Glomerular visceral epithelial cell (primary cell): ENCODE results near the gene NECTIN2.
A peak's percentile ranks its signal among the peaks of the same experiment; 100 is the strongest.
"Not testable (repeated sequence)": the region's sequence is repeated elsewhere in the genome, so short reads cannot be mapped to it uniquely, and the experiment has no call there.

Source experiments
- DNase-seq: peaks from one replicate; pipeline ENCODE4 v3.0.0-alpha.2; 2016; ENCODE audit errors: extremely low spot score

The NECTIN2 gene

DNA sequence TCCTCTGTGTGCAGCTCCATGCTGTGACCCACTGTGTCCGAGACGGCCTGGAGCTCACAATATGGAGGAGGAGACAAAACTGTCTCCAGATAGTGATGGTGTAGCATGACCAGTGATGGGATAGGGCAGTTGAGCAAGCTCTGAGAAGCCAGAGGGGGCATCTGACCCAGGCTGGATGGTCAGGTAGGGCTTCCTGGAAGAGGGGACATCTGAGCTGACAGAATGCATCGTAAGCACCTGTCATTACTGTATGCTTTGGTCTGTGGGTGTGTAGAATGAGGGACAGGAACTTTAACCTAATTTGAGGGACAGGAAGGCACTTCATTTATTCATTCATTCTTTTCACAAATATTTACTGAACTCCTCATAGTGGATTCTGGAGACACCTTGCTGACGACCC, 38.5 kb downstream of the NECTIN2 start:
- DNase-seq = no peak

DNA sequence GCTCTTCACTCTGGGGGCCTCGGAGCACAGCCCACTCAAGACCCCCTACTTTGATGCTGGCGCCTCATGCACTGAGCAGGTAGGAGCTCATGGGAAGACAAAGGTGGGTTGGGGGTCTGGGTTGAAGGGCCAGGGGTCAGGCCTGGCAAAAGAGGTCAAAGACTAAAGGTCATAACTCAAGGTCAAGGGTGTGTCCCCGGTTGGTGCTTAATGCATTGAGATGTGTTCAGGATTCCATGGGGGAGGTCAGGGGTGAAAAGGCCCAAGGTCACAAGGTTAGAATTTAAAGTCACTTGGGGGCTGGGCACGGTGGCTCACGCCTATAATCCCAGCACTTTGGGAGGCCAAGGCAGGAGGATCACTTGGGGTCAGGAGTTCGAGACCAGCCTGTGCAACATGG, 40.0 kb downstream of the NECTIN2 start:
- DNase-seq = no peak

DNA sequence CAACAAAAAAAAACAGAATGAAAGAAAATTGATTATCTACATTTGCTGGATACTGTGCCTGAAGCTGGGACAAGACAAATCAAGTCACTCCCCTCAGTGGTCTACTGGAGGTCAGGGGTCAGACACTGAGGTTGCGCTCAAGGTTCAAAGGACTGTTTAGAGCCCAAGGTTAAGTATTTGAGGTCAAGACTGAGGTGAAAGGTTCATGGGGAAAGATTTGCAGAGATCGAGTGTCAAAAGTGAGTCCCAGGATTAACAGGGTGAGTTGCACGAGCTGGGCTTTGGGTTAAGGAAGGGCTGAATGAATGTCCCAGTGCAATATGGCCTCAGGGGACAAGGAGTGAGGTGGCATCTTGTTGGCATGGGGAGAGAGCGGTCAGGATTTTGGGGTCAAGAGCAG, 41.6 kb downstream of the NECTIN2 start:
- no peak for DNase-seq

DNA sequence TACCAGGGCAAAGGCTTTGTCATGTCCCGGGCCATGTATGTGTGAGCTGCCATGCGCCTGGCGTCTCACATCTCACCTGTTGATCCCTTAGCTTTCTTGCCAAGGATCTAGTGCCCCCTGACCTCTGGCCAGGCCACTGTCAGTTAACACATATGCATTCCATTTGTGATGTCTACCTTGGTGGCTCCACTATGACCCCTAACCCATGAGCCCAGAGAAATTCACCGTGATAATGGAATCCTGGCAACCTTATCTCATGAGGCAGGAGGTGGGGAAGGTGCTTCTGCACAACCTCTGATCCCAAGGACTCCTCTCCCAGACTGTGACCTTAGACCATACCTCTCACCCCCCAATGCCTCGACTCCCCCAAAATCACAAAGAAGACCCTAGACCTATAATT, 42.2 kb downstream of the NECTIN2 start:
- not testable (repeated sequence) for DNase-seq

DNA sequence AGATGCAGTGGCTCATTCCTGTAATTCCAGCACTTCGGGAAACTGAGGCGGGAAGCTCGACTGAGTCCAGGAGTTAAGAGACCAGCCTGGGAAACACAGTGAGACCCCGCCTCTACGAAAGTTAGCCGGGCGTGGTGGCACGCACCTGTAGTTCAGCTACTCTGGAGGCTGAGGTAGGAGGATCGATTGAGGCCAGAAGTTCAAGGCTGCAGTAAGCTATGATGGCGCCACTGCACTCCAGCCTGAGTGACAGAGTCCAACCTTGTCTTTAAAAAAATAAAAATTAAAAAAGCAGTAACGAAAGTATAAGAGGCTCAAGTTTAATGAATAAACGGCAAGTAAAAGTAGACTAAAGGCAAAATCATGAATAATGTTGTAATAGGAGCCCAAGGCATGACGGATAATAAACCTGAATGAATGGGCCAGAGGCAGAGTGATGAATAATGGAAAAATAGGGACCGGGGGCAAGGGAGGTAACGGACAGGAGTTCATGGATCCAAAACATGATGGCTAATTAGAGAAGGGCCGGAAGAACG, 43.8 kb downstream of the NECTIN2 start:
- DNase-seq = no peak

DNA sequence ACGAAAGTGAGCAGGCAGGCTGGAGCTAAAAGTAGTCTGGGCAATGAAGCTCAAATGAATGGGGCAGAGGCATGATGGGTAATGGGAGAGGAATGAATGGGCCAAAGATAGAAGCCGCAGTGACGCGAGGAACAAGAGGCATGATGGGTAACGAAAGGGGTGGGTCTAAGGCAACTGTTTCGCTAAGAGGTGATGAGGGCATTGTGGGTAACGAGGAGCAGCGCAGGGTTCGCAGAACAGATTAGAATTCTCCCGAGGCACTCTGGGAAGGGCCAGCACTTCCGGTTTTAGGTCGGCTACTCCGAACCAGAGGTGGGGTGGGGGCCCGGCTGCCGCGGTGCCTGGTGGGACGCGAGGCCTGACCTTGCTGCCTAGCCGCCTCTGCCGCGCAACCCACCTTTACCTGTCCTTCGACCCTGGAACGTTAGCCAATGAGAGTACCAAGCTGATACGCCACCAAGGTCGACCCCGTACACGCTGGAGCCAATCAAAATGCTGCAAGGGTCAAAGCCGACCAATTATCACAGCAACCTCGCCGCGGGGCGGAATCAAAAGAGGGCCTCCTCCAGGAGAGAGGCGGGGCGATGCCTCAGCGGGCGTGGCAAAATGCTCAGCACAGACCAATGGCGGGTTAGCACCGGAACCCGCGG, 44.4 kb downstream of the NECTIN2 start:
- DNase-seq = peak; percentile 100

DNA sequence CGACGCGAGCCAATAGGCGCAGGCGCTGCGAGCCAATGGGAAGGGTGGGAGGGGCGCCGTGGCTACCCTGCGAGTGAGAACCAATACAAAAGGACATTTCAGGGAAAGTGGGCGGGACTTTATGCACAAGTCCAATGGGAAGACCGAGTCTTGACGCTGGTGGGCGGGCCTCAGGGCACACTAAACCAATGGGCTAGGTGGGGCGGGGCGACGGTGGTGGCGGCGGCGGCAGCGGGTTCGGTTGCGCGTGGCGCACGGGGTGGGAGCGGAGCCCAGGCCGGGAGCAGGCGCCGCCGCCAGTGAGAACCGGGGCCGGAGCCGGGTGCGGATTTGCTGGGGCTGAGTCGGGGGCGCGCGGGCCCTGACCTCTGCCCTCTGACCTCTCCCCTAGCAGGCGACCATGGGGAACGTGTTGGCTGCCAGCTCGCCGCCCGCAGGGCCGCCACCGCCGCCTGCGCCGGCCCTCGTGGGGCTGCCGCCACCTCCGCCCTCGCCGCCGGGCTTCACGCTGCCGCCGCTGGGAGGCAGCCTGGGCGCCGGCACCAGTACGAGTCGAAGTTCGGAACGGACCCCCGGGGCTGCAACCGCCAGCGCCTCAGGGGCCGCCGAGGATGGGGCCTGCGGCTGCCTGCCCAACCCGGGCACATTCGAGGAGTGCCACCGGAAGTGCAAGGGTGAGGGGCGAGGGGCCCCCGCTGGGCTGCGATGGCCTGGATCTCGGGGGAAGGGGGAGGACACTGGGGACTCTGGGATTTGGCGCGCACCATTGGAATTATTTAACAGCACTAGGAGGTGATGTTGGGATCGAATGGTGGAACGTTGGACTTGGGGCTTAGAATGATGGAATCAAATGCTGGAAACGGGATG, 45.2 kb downstream of the NECTIN2 start, which contains the start of gene TOMM40:
TSS of gene TOMM40 (plus strand) at position 239 of the 867 bp plus-strand sequence. CDS start at position 401, 162 bp downstream.
- DNase-seq = no peak

DNA sequence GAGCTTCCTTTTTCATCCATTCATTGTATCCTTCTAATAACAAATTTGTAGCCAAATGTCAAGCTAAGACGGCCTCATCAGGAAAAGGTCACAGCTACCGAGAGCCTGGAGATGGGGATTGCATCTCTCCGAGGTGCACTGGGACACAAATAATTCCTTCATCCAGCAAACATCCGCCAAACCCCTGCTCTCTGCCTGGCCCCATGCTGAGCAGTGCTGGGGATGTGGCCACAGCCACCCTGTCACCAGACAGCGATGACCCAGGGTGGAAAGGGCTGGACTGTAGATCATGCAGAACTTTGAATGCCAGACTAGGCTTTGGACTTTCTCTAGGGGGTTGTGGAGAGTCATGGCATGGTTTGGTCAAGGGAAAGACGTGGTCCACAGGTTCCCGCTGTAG, 46.8 kb downstream of the NECTIN2 start:
- no peak for DNase-seq

DNA sequence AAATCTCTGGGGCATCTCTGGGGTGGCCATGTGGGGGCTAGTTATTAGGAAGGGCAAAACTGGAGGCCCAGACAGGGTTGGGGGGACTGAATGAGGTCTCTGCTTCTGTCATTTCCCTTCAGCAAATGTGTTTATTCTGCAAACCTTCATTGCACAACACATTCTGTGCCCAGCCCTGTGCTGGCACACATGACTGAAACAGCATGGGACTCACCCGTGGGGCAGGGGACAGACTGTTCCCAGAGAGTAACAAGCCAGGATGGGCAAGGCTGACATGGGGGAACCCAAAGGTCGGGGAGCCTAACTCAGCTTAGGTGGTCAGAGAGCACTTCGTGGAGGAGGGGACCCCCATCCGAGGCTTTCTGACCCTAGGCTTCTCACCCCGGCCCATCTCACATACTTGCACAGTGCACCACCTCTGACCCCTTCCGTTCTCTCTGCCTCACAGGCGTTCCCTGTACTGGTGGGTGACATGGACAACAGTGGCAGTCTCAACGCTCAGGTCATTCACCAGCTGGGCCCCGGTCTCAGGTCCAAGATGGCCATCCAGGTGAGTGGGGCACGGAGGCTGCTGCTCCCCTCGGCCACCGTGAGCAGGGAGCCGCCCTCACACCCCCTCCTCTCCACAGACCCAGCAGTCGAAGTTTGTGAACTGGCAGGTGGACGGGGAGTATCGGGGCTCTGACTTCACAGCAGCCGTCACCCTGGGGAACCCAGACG, 47.4 kb downstream of the NECTIN2 start:
- no peak for DNase-seq

DNA sequence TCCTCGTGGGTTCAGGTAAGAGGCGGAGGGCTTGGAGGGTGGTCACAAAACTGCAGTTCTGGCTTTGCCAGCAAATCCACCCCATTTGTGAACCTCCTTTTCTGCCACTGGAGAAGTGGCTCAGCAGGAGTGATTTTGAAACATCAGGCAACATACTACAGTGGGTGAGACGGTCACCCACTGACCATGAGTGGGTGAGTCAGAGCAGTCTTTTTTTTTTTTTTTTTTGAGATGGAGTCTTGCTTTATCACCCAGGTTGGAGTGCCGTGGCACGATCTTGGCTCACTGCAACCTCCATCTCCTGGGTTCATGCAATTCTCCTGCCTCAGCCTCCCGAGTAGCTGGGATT, 47.9 kb downstream of the NECTIN2 start:
- no peak for DNase-seq

DNA sequence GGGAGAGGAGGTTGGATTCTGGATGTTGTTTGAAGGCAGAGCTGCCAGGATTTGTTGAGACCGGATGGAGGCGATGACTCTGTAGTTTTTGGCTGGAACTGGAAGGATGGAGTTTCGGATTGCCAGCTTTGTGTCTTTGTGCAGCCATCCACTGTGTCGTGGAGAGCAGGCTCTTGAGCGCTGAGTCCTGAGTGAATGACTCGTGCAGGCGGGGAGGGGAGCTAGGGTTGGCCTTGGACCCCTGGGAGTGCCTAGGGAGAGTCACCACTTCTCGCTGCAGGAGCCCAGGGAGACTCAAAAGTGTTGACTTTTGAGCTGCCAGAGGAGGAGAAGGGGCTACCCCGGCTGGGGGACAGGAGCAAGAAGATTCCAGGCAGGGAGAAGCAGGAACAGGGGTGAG, 48.8 kb downstream of the NECTIN2 start:
- no peak for DNase-seq

DNA sequence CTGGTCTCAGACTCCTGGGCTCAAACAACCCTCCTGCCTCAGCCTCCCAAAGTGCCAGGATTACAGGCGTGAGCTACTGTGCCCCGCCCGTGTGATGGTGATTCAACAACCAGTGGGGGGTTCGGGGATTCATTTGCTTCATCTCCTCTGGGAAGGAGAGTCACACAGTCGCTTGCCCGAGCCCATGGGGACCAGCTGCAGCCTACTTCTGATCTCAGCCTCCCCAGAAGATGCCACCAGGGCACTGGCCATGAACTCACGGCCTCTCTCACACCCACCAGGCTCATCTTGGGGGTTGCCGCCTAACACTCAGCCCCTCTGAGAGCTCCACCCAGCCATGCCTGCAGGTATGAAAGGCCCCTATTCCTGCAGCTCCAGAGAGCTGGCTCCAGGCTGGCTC, 51.7 kb downstream of the NECTIN2 start:
- DNase-seq = no peak

DNA sequence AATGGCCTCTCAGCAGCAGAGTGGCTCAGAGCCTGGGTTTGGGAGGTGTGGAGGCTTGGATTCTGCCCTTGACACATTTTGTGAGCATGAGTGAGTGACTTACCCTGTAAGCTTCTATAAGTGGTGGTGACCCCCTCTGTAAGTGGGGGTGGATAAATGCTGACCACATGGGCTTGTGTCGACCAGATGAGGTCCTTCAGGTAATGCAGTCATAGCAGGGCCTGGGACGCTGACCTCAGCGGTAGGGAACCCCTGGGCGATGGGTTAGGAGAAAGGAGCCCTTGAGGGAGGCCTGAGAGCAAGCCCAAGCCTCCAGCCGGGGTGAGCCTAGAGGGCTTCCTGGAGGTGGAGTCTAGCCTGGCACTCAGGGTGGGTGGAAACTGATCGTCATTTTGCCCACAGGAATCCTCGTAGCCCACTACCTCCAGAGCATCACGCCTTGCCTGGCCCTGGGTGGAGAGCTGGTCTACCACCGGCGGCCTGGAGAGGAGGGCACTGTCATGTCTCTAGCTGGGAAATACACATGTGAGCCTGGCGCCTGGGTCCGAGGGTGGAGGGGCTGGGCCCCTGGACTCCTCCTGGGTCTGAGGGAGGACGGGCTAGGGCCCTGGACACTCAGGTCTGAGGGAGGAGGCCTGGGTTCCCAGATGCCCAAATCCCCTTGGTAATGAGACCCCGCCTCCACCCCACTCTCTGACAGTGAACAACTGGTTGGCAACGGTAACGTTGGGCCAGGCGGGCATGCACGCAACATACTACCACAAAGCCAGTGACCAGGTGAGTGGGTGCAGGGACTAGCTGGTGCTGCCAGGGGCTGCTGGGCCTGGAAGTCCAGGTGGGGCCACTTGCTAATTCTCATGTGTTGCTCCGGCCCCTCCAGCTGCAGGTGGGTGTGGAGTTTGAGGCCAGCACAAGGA, 54.5 kb downstream of the NECTIN2 start:
- DNase-seq = no peak

DNA sequence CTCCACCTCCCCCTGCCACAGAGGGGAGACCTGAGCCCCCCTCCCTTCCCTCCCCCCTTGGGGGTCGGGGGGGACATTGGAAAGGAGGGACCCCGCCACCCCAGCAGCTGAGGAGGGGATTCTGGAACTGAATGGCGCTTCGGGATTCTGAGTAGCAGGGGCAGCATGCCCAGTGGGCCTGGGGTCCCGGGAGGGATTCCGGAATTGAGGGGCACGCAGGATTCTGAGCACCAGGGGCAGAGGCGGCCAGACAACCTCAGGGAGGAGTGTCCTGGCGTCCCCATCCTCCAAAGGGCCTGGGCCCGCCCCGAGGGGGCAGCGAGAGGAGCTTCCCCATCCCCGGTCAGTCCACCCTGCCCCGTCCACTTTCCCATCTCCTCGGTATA, 57.1 kb downstream of the NECTIN2 start:
- no peak for DNase-seq

DNA sequence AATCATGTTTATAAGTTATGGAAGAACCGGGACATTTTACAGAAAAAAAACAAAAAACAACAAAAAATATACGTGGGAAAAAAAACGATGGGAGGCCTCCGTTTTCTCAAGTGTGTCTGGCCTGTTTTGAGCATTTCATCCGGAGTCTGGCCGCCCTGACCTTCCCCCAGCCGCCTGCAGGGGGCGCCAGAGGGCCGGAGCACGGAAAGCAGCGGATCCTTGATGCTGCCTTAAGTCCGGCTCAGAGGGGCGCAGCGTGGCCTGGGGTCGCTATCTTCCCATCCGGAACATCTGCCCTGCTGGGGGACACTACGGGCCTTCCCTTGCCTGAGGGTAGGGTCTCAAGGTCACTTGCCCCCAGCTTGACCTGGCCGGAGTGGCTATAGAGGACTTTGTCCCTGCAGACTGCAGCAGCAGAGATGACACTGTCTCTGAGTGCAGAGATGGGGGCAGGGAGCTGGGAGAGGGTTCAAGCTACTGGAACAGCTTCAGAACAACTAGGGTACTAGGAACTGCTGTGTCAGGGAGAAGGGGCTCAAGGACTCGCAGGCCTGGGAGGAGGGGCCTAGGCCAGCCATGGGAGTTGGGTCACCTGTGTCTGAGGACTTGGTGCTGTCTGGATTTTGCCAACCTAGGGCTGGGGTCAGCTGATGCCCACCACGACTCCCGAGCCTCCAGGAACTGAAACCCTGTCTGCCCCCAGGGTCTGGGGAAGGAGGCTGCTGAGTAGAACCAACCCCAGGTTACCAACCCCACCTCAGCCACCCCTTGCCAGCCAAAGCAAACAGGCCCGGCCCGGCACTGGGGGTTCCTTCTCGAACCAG, 57.7 kb downstream of the NECTIN2 start:
- DNase-seq = peak; percentile 67

DNA sequence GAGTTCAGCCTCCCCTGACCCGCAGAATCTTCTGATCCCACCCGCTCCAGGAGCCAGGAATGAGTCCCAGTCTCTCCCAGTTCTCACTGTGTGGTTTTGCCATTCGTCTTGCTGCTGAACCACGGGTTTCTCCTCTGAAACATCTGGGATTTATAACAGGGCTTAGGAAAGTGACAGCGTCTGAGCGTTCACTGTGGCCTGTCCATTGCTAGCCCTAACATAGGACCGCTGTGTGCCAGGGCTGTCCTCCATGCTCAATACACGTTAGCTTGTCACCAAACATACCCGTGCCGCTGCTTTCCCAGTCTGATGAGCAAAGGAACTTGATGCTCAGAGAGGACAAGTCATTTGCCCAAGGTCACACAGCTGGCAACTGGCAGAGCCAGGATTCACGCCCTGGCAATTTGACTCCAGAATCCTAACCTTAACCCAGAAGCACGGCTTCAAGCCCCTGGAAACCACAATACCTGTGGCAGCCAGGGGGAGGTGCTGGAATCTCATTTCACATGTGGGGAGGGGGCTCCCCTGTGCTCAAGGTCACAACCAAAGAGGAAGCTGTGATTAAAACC, 58.4 kb downstream of the NECTIN2 start:
- DNase-seq = no peak

DNA sequence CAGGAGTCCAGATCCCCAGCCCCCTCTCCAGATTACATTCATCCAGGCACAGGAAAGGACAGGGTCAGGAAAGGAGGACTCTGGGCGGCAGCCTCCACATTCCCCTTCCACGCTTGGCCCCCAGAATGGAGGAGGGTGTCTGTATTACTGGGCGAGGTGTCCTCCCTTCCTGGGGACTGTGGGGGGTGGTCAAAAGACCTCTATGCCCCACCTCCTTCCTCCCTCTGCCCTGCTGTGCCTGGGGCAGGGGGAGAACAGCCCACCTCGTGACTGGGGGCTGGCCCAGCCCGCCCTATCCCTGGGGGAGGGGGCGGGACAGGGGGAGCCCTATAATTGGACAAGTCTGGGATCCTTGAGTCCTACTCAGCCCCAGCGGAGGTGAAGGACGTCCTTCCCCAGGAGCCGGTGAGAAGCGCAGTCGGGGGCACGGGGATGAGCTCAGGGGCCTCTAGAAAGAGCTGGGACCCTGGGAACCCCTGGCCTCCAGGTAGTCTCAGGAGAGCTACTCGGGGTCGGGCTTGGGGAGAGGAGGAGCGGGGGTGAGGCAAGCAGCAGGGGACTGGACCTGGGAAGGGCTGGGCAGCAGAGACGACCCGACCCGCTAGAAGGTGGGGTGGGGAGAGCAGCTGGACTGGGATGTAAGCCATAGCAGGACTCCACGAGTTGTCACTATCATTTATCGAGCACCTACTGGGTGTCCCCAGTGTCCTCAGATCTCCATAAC, 59.5 kb downstream of the NECTIN2 start, which contains the start of gene APOE:
TSS of gene APOE (plus strand) at position 360 of the 724 bp plus-strand sequence. CDS start 829 bp downstream, outside the sequence.
- DNase-seq = no peak

DNA sequence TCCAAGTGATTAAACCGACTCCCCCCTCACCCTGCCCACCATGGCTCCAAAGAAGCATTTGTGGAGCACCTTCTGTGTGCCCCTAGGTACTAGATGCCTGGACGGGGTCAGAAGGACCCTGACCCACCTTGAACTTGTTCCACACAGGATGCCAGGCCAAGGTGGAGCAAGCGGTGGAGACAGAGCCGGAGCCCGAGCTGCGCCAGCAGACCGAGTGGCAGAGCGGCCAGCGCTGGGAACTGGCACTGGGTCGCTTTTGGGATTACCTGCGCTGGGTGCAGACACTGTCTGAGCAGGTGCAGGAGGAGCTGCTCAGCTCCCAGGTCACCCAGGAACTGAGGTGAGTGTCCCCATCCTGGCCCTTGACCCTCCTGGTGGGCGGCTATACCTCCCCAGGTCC, 61.5 kb downstream of the NECTIN2 start:
- no peak for DNase-seq
